ENCODE data around the gene KDM4F.
"Not testable (repeated sequence)": the region's sequence is repeated elsewhere in the genome, so short reads cannot be mapped to it uniquely, and the experiment has no call there.

Gene KDM4F

DNA sequence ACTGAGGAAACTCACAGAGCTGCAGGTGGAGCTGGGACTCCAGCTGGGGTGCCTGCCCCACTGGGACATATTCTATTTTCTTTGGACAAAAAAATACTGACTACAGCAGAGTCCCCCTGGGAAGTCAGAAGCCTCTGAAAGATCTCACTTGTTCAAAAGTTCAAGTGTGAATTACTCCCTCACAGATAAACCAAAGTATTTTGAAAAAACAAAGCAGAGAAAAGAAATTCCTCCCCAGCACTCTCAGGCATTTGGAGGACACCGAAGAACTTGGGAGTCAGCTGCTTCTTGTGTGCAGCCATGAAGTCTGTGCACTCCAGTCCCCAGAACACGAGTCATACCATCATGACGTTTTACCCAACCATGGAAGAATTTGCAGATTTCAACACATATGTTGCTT lies at the start of gene KDM4F:
TSS of gene KDM4F (plus strand) at position 301 of the 400 bp plus-strand sequence.
- DNase-seq, result not testable (repeated sequence)

DNA sequence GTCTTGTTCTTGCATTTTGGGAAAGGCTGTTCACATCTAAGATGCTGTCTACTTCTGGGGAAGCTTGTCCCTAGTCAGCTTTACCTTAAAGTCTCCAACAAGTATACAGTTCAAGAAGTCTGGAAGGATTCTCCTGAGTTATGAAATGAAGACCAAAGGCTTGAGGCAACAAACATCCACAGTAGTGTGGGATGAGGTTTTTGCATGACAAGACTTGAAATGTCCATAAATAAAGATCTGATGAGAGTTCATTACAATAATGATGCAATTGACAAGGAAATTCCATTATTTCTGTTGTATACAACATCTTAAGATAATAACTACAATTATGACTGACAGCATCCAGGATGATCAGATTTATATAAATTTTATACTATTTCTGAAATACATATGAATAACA lies 45.5 kb upstream of the KDM4F start:
- DNase-seq, result no peak

GRCh38 chr11:95005642-95006041 lies 43.6 kb upstream of the KDM4F start:
- DNase-seq, result no peak

DNA sequence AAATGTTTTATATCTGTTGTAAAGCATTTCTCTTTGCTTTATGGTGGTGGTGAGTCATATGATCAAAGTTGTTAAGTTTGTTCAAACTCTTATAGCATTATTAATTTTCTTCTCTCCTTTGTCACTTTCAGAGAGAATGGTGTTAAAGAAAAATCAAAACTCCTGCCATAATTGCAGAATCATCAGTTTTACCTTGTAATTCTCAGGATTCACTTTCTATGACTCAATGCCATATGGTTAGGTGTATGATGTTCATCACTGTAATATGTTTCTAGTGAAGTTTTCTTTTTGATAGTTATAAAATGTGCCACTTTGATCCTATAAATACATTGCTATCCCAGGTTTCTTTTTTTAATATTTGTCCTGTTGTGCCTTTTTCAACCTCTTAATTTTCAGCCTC lies 37.8 kb upstream of the KDM4F start:
- DNase-seq, result no peak

GRCh38 chr11:95014184-95014821 lies 34.9 kb upstream of the KDM4F start:
- DNase-seq, result no peak

- no peak for DNase-seq
Observed at GRCh38 chr11:95016139-95016538, 33.1 kb upstream of the KDM4F start.

DNA sequence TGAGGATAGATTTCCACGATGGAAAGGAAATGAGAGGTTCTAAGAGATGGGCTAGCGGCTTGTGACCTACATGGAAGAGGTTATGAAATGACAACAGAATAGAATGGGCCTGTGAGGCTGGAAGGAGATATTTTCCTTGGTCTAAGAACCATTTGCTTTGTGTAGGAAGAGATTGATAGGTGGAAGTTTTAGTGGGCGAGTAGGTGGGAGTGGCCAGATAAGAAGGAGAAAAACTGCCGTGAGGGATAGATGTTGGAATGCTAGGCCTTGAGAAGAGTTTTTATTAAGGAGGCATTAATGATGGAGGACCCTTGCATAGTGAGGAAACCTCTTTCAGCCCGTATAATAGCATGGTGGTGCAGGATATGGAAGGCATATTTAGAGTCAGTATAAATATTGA lies 27.8 kb upstream of the KDM4F start:
- not testable (repeated sequence) for DNase-seq

GRCh38 chr11:95024958-95025357 lies 24.3 kb upstream of the KDM4F start, which contains the start of gene KDM4E:
KDM4E (plus strand) TSS chr11:95025258; CDS start chr11:95025558, 300 bp downstream.
- DNase-seq, result no peak

- not testable (repeated sequence) for DNase-seq
Observed at GRCh38 chr11:95025594-95025993, 23.6 kb upstream of the KDM4F start.

DNA sequence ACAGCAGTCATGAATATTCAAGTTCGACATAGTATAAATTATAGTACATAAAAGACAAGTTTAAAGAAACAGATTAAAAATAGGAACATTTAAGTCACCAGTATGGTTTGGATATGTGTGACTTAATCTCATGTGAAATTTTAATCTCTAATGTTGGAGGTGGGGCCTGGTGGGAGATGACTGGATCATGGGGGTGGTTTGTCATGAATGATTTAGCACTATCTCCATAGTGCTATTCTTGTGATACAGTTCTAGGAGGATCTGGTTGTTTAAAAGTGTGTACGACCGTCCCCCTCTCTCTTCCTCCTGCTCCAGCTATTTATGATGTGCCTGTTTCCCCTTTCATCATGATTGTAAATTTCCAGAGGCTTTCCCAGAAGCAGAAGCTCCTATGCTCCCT lies 20.9 kb upstream of the KDM4F start:
- no peak for DNase-seq

- no peak for DNase-seq
Observed at GRCh38 chr11:95033051-95033450, 16.2 kb upstream of the KDM4F start.

GRCh38 chr11:95035316-95035715 lies 13.9 kb upstream of the KDM4F start:
- no peak for DNase-seq

- not testable (repeated sequence) for DNase-seq
Observed at GRCh38 chr11:95037356-95038035, 11.7 kb upstream of the KDM4F start.

- DNase-seq, result no peak
Observed at GRCh38 chr11:95042239-95042638, 7.0 kb upstream of the KDM4F start.

GRCh38 chr11:95042906-95043305 lies 6.3 kb upstream of the KDM4F start:
- no peak for DNase-seq

DNA sequence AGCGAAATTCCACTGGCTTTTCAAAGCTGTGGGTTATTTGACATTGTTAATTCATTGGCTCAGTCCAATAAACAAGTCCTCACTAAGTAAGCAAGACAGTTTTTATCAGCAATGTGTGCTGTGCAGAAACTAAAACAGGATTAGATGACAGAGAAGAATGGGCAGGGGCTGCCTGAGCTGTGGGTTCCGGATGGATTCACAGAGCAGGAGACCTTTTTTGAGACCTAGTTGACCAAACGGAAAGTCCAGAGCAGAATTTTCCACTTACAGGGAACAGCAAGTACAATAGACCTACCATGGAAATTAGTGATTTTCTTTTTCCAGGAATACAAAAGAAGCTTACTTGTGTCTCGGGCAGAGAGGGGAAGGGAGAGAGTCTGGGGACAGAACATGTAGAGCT lies 5.2 kb upstream of the KDM4F start:
- no peak for DNase-seq

GRCh38 chr11:95045812-95046211 lies 3.4 kb upstream of the KDM4F start:
- DNase-seq, result no peak

DNA sequence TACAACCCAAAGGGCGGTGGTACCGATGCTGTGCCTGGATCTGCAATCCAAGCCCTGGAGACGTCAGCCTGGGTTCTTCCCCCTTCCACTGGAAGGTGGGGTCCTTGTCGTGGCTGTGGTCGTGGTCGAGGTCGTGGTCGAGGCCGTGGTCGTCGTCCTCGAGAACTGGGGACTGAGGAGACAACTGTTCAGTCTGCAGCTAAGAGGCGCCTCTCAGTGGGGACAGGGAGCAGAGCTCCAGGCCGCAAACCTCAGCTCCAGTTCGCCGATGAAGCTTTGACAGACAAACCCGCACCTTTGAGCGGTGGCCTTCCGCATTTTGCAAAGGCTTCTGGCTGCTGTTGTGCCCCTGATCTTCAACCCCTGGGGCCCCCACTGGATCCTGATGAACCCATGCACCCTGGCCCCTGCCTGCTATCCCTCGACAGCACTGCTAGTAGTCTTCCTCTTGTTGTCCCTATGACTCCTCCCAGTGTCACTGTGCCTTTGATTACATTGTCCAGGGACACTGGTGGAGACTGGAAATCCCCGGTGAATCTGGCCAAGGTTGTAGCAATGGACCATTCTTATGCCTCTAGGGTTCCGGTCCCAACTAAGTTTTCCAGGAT lies 1.5 kb downstream of the KDM4F start:
- DNase-seq, result no peak

DNA sequence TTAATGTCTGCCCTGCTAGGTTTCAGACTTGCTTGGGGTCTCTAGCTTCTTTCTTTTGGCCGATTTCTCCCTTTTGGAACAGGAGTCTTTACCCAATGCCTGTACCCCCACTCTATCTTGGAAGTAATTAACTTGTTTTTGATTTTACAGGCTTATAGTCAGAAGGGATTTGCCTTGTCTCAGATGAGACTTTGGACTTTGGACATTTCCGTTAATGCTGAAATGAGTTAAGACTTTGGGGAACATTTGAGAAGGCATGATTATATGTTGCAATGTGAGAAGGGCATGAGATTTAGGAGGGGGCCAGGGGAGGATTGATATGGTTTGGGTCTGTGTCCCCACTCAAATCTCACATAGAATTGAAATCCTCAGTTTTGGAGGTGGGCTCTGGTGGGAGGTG lies 5.1 kb downstream of the KDM4F start:
- DNase-seq, result no peak

DNA sequence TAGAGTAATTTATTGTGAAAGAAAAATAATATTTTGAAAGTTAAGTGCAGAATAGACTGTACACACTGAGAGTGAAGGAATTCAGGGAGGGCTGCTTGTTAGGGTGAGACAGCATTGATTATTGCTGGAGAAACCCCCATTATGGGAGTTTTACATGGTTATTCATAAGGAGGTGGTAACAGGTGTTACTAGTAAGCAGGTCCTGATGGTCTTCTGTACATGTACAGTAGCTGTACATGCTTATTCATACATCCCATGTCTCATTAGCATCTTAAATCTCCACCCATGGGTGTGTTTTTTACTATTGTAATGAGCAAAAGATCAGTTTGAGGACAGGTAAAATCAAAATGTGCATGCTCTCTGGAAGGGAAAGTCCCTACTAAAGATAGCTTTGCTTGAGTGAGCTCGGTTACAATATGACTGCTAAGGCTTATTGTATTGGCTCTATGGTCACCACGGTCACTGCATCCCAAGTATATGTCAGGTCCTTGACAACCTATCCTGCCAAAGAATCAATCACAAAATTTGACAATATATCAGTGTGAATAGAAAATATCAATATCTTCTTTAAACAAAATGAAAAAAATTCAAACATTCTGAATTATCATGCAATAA lies 6.2 kb downstream of the KDM4F start:
- no peak for DNase-seq

DNA sequence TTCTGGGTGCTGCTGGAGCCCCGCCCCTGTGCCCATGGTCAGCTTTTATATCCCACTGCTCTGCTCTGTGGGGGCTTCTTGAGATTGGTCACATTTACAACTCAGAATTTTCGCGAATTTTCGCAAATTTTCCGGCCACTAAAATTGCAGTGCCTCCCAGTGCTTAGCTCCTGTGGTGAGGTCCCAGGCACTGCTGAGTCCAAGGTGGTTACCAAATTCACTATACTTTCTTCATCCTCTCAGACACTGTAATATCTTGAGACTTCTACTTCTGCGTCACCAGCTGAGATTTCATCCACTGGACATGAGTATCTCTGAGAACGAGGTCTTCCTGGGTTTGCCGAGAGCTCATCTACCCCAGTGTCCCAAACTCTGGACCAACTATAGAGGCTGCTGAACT lies 8.7 kb downstream of the KDM4F start:
- no peak for DNase-seq

DNA sequence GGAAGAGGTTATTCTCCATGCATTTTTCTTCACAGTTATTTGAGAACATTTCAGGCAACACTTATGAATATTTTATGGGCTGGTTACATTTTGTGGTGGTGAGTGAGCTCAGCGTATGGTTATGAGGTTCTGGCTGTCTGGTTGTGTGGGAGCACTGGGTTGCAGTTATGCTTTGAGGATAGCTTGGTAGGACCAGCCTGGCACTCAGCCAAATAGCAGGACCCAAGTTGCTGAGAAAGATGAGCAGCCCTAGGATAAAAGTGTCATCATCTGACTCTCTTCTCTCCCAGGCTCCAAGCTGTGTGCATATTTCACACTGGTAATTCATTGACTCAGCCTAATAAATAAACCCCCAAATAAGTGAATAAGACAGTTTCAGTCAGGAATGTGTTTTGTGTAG lies 9.4 kb downstream of the KDM4F start:
- DNase-seq, result no peak

- DNase-seq, result no peak
Observed at GRCh38 chr11:95059046-95059445, 9.8 kb downstream of the KDM4F start.

GRCh38 chr11:95065336-95065735 lies 16.1 kb downstream of the KDM4F start:
- no peak for DNase-seq
